ENCODE measurements around the gene WDR18. TPM values are rescaled to one million over a fixed set of nuclear protein-coding genes. Genes with fewer than 3 reads are reported as not detected.
"Not testable (repeated sequence)": the region's sequence is repeated elsewhere in the genome, so short reads cannot be mapped to it uniquely, and the experiment has no call there.

The WDR18 gene
- total RNA-seq, 2 experiments from 2014 or later: 45.1 to 54.3 TPM

GRCh38 chr19:1025080-1025479 is 40.9 kb downstream of the WDR18 start:
- H3K4me1 Mint-ChIP-seq: peaks cover 14% of the 10 kb centered on the region
- H3K27me3 Mint-ChIP-seq; H3K27ac Mint-ChIP-seq; DNase-seq; H3K9me3 Mint-ChIP-seq; ATAC-seq (ENCODE audit: low read depth); H3K4me3 Mint-ChIP-seq; H3K36me3 Mint-ChIP-seq: not testable (repeated sequence)
- POLR2A ChIA-PET: interaction anchor here (6.2 to 7.0 kb wide), 4 partner anchors 14 to 63 kb away, joined by 73 to 130 read pairs (median 83); partner anchors contain the start of genes ABCA7 and ARHGAP45

GRCh38 chr19:1025960-1026782 is 42.0 kb downstream of the WDR18 start, which contains the start of gene CNN2:
TSS of gene CNN2 (plus strand) at chr19:1026608. CDS start at chr19:1026662, 54 bp downstream.
- Mint-ChIP-seq H3K4me1 (peaks cover 19% of the 10 kb centered on the region), H3K9me3 (no peaks in the 10 kb centered on the region), H3K27ac (peak within 1 kb of the TSS; percentile 92), H3K36me3 (peaks cover 13% of the 10 kb centered on the region), H3K27me3 (no peaks in the 10 kb centered on the region), H3K4me3 (peak within 1 kb of the TSS; percentile 96)
- DNase-seq: peak; percentile 84
- POLR2A ChIA-PET: interaction anchor here (0.5 to 7.0 kb wide), 10 partner anchors 12 to 243 kb away, joined by 3 to 130 read pairs (median 6); partner anchors contain the start of genes ABCA7, ARHGAP45, CIRBP and POLR2E
- peak; percentile 59 for ATAC-seq (ENCODE audit: low read depth)

- POLR2A ChIA-PET: interaction anchor here (0.7 to 7.0 kb wide), 12 partner anchors 12 to 248 kb away, joined by 3 to 130 read pairs (median 4); partner anchors contain the start of genes ABCA7, ARHGAP45, CIRBP and FAM174C
- Mint-ChIP-seq H3K36me3 (peaks cover 13% of the 10 kb centered on the region), H3K27me3 (no peaks in the 10 kb centered on the region), H3K9me3 (no peaks in the 10 kb centered on the region), H3K4me3 (peak overlapping the region; percentile 96), H3K27ac (peak overlapping the region; percentile 92), H3K4me1 (peaks cover 15% of the 10 kb centered on the region)
- ATAC-seq (ENCODE audit: low read depth) (peak; percentile 4), DNase-seq (peak; percentile 62)
These were observed 42.9 kb downstream of the WDR18 start for GRCh38 chr19:1026783-1027649.

- peaks cover 15% of the 10 kb centered on the region for H3K4me1 Mint-ChIP-seq
- H3K4me3 Mint-ChIP-seq: peak overlapping the region; percentile 96
These were observed 43.5 kb downstream of the WDR18 start for GRCh38 chr19:1027650-1028061.

GRCh38 chr19:1028062-1028926 is 44.1 kb downstream of the WDR18 start:
- H3K27me3 Mint-ChIP-seq: no peaks in the 10 kb centered on the region
- H3K4me1 Mint-ChIP-seq: peaks cover 19% of the 10 kb centered on the region
- H3K36me3 Mint-ChIP-seq: peaks cover 23% of the 10 kb centered on the region
- POLR2A ChIA-PET: interaction anchor here (0.5 to 7.0 kb wide), 13 partner anchors 10 to 1596 kb away, joined by 3 to 130 read pairs (median 4); partner anchors contain the start of genes ABCA7, ARHGAP45, CIRBP and FAM174C
- ATAC-seq (ENCODE audit: low read depth): peak; percentile 52
- peak; percentile 78 for DNase-seq
- H3K27ac Mint-ChIP-seq: peak overlapping the region; percentile 87
- H3K4me3 Mint-ChIP-seq: peak overlapping the region; percentile 92
- no peaks in the 10 kb centered on the region for H3K9me3 Mint-ChIP-seq

More at GRCh38 chr19:1027650-1028061, 43.5 kb downstream of the WDR18 start:
- no peak for DNase-seq
- ATAC-seq (ENCODE audit: low read depth): peak; percentile 22
- no peaks in the 10 kb centered on the region for H3K9me3 Mint-ChIP-seq
- POLR2A ChIA-PET: interaction anchor here (0.7 to 7.0 kb wide), 11 partner anchors 11 to 248 kb away, joined by 3 to 130 read pairs (median 4); partner anchors contain the start of genes ABCA7, ARHGAP45, CIRBP and FAM174C
- peaks cover 18% of the 10 kb centered on the region for H3K36me3 Mint-ChIP-seq
- H3K27ac Mint-ChIP-seq: peak overlapping the region; percentile 92
- H3K27me3 Mint-ChIP-seq: no peaks in the 10 kb centered on the region

- Mint-ChIP-seq H3K9me3 (no peaks in the 10 kb centered on the region), H3K27me3 (no peaks in the 10 kb centered on the region), H3K36me3 (peaks cover 34% of the 10 kb centered on the region), H3K4me1 (peaks cover 26% of the 10 kb centered on the region), H3K4me3 (no peak overlapping the region), H3K27ac (no peak overlapping the region)
- ATAC-seq (ENCODE audit: low read depth): no peak
- no peak for DNase-seq
- POLR2A ChIA-PET: interaction anchor here (0.7 to 7.0 kb wide), 8 partner anchors 11 to 720 kb away, joined by 3 to 84 read pairs (median 4); partner anchors contain the start of genes ARHGAP45 and RNU6-2
These were observed 48.2 kb downstream of the WDR18 start for GRCh38 chr19:1032264-1032867.

- H3K27ac Mint-ChIP-seq: peak overlapping the region; percentile 54
- H3K36me3 Mint-ChIP-seq: peaks cover 33% of the 10 kb centered on the region
- DNase-seq (no peak), ATAC-seq (ENCODE audit: low read depth) (no peak)
- peaks cover 43% of the 10 kb centered on the region for H3K4me1 Mint-ChIP-seq
- no peaks in the 10 kb centered on the region for H3K27me3 Mint-ChIP-seq
- POLR2A ChIA-PET: interaction anchor here (0.9 to 7.7 kb wide), 6 partner anchors 8 to 50 kb away, joined by 3 to 82 read pairs (median 8); partner anchors contain the start of genes ARHGAP45, CNN2 and RNU6-2
- H3K9me3 Mint-ChIP-seq: no peaks in the 10 kb centered on the region
- H3K4me3 Mint-ChIP-seq: no peak overlapping the region
These were observed 52.0 kb downstream of the WDR18 start for GRCh38 chr19:1035998-1036621.

GRCh38 chr19:1037621-1038064 is 53.5 kb downstream of the WDR18 start:
- Mint-ChIP-seq H3K27ac (peak overlapping the region; percentile 88), H3K36me3 (peaks cover 28% of the 10 kb centered on the region), H3K4me1 (peaks cover 43% of the 10 kb centered on the region), H3K9me3 (no peaks in the 10 kb centered on the region), H3K27me3 (no peaks in the 10 kb centered on the region), H3K4me3 (peak overlapping the region; percentile 99)
- no peak for ATAC-seq (ENCODE audit: low read depth)
- peak; percentile 61 for DNase-seq
- POLR2A ChIA-PET: interaction anchor here (0.6 to 7.7 kb wide), 8 partner anchors 10 to 166 kb away, joined by 3 to 82 read pairs (median 10); partner anchors contain the start of genes ARHGAP45, CNN2 and RNU6-2

- H3K4me1 Mint-ChIP-seq: peaks cover 37% of the 10 kb centered on the region
- H3K9me3 Mint-ChIP-seq: no peaks in the 10 kb centered on the region
- DNase-seq (no peak), ATAC-seq (ENCODE audit: low read depth) (no peak)
- POLR2A ChIA-PET: interaction anchor here (0.6 to 7.7 kb wide), 18 partner anchors 9 to 230 kb away, joined by 3 to 82 read pairs (median 6); partner anchors contain the start of genes ARHGAP45, CIRBP, CNN2 and GPX4
- peaks cover 21% of the 10 kb centered on the region for H3K36me3 Mint-ChIP-seq
- no peaks in the 10 kb centered on the region for H3K27me3 Mint-ChIP-seq
- peak overlapping the region; percentile 99 for H3K4me3 Mint-ChIP-seq
- H3K27ac Mint-ChIP-seq: peak overlapping the region; percentile 88
These were observed 55.0 kb downstream of the WDR18 start for GRCh38 chr19:1038978-1039645.

GRCh38 chr19:1039646-1040475 is 55.7 kb downstream of the WDR18 start, which contains the start of gene ABCA7:
TSS of gene ABCA7 (plus strand) at chr19:1040107. CDS start at chr19:1041362, 1,255 bp downstream.
- Mint-ChIP-seq H3K4me1 (peaks cover 37% of the 10 kb centered on the region), H3K27ac (peak within 1 kb of the TSS; percentile 92), H3K9me3 (no peaks in the 10 kb centered on the region), H3K36me3 (peaks cover 25% of the 10 kb centered on the region), H3K27me3 (no peaks in the 10 kb centered on the region), H3K4me3 (peak within 1 kb of the TSS; percentile 99)
- POLR2A ChIA-PET: interaction anchor here (0.6 to 7.7 kb wide), 15 partner anchors 8 to 230 kb away, joined by 3 to 82 read pairs (median 7); partner anchors contain the start of genes ARHGAP45, CIRBP, CNN2 and GPX4
- DNase-seq (peak; percentile 100), ATAC-seq (ENCODE audit: low read depth) (peak; percentile 88)
